Ovary (tissue), 9 donors: ENCODE data around the gene FAM161A. TPM values are rescaled to one million over a fixed set of nuclear protein-coding genes. Genes with fewer than 3 reads are reported as not detected.
"Not testable (repeated sequence)": the region's sequence is repeated elsewhere in the genome, so short reads cannot be mapped to it uniquely, and the experiment has no call there.

Source experiments
- DNase-seq, 5 donors: peaks; one replicate each; pipeline ENCODE4 v3.0.0-alpha.2; 2019 to 2020
- H3K27ac ChIP-seq, 2 donors: fragments of 200-600 bp; one replicate each; pipeline versions ENCODE4 v1.5.1 to v1.8.0; 2019 to 2022
- H3K27me3 ChIP-seq: fragments of 200-600 bp; one replicate; pipeline ENCODE4 v1.8.0; 2022
- H3K36me3 ChIP-seq: fragments of 200-600 bp; sonication (generic); one replicate; pipeline ENCODE4 v1.5.1; 2019
- H3K4me1 ChIP-seq: one replicate; pipeline ENCODE4 v1.8.1; 2013; ENCODE audit warnings: mild to moderate bottlenecking, moderate library complexity; ENCODE audit not compliant: insufficient read depth
- H3K4me3 ChIP-seq: fragments of 200-600 bp; sonication (generic); one replicate; pipeline ENCODE4 v1.5.1; 2017
- H3K9me3 ChIP-seq, 2 donors: fragments of 200-600 bp in 1 of 2; sonication (generic) in 1 of 2; one replicate each; pipeline versions ENCODE4 v1.5.1 to v1.8.1; 2013 to 2019; ENCODE audit warnings: mild to moderate bottlenecking in 1 of 2, moderate library complexity in 1 of 2
- EP300 ChIP-seq: sonication (generic); formaldehyde crosslinking; IDR thresholded peaks from one replicate; pipeline ENCODE4 v1.6.1; 2017; ENCODE audit warnings: antibody characterized with exemption
- POLR2A ChIP-seq: fragments of 450-650 bp; IDR thresholded peaks from one replicate; pipeline ENCODE4 v1.6.1; 2017; ENCODE audit warnings: antibody characterized with exemption, mild to moderate bottlenecking, moderate library complexity
- WGBS, 3 donors: extraction: QIAGEN DNeasy Blood & Tissue Kit in 1 of 3; methylation state at CpG; one replicate each; pipeline versions ENCODE4 v1.1.5 to v1.1.7; 2013 to 2017; 5-methylcytosine and 5-hydroxymethylcytosine counted together
- intact Hi-C, 4 donors: fragments of 100-400 bp; cut with DNase I; formaldehyde crosslinking; loops; one replicate each; pipeline versions ENCODE4 v1.11.0 to v1.15.1; 2022 to 2023
- polyA plus RNA-seq, 2 donors: library from polyadenylated mRNA; stranded (reverse); fragments of 200-250 nt in 1 of 2; fragments of 350-450 nt in 1 of 2; fragmentation: Illumina TruSeq in 1 of 2; extraction: RNeasy Lipid Tissue Mini Kit (QIAGEN cat#74804) in 1 of 2; gene quantifications; one replicate each; pipeline ENCODE4 v1.2.3, GENCODE V29; 2013 to 2014
- total RNA-seq, 7 donors: library from RNA; depleted of rRNA in 2 of 7; stranded (reverse); fragments of >200 nt in 2 of 7; fragmentation: NEBNext Ultra II Directional in 3 of 7; extraction: Animal tissue kit (Norgen Biotek cat#: 25700) in 3 of 7; gene quantifications; one replicate each; pipeline versions ENCODE4 v1.1.0 to v1.2.4, GENCODE V29; 2016 to 2023
- TF ChIP-seq, protein P1 (sequence below), 3 donors: fragments of 450-650 bp in 2 of 3; fragments of 200-600 bp in 1 of 3; IDR thresholded peaks; one replicate each; pipeline versions ENCODE4 v1.5.1 to v1.8.0; 2016 to 2022; ENCODE audit warnings: antibody characterized with exemption in 3 of 3, mild to moderate bottlenecking in 1 of 3
- donor health status: DM: no; HTN: no; CAD: no; lungs with moderate emphysema.
- donor health status: DM: no; HTN: no; CAD: no.
- donor health status: Bipolar disorder and iron deficiency.
- donor health status: DM: yes; HTN: yes; CAD: no.
- donor health status: DM: no; HTN: no; CAD: no.
- donor health status: DM: yes; HTN: yes; CAD: no.

Gene FAM161A
- total and polyA plus RNA-seq, 9 donors, result 4.9 to 9.4 (median 6.7) TPM

GRCh38 chr2:61877571-61878245 is 23.8 kb upstream of the FAM161A start:
- no peak for DNase-seq
- H3K9me3 ChIP-seq, result no peaks in the 10 kb centered on the region
- H3K36me3 ChIP-seq, result no peaks in the 10 kb centered on the region
- intact Hi-C loops, result no loop called here
- no peaks in the 10 kb centered on the region for H3K27me3 ChIP-seq
- no peak overlapping the region for H3K27ac ChIP-seq
- TF ChIP-seq, protein P1, sequence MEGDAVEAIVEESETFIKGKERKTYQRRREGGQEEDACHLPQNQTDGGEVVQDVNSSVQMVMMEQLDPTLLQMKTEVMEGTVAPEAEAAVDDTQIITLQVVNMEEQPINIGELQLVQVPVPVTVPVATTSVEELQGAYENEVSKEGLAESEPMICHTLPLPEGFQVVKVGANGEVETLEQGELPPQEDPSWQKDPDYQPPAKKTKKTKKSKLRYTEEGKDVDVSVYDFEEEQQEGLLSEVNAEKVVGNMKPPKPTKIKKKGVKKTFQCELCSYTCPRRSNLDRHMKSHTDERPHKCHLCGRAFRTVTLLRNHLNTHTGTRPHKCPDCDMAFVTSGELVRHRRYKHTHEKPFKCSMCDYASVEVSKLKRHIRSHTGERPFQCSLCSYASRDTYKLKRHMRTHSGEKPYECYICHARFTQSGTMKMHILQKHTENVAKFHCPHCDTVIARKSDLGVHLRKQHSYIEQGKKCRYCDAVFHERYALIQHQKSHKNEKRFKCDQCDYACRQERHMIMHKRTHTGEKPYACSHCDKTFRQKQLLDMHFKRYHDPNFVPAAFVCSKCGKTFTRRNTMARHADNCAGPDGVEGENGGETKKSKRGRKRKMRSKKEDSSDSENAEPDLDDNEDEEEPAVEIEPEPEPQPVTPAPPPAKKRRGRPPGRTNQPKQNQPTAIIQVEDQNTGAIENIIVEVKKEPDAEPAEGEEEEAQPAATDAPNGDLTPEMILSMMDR (IDR thresholded peaks at IDR 0.05), result no peak
- TF ChIP-seq POLR2A, result no peak
- no peak for TF ChIP-seq EP300
- WGBS, 3 donors, result 91 to 93% (median 92%) methylated on average over 4 of the region's 4 CpGs
- H3K4me3 ChIP-seq, result no peak overlapping the region
- no peaks in the 10 kb centered on the region for H3K4me1 ChIP-seq

- no peak for DNase-seq
- no peaks in the 10 kb centered on the region for H3K36me3 ChIP-seq
- no peaks in the 10 kb centered on the region for H3K4me1 ChIP-seq
- 77 to 89% (median 84%) methylated on average over 1 of the region's 1 CpG for WGBS, 3 donors
- H3K9me3 ChIP-seq, result no peaks in the 10 kb centered on the region
- H3K27me3 ChIP-seq, result no peaks in the 10 kb centered on the region
- intact Hi-C loops, result no loop called here
- no peak overlapping the region for H3K27ac ChIP-seq
- no peak overlapping the region for H3K4me3 ChIP-seq
- no peak for TF ChIP-seq POLR2A
- TF ChIP-seq EP300, result no peak
- TF ChIP-seq, protein P1 (IDR thresholded peaks at IDR 0.05), result no peak
Observed at GRCh38 chr2:61876400-61876799, 22.5 kb upstream of the FAM161A start.

- DNase-seq, H3K4me1 ChIP-seq, intact Hi-C loops, H3K36me3 ChIP-seq, H3K9me3 ChIP-seq, H3K27me3 ChIP-seq, H3K27ac ChIP-seq, H3K4me3 ChIP-seq: not testable (repeated sequence)
- WGBS, 3 donors, result 95 to 97% (median 96%) methylated on average over 14 of the region's 14 CpGs
Observed at GRCh38 chr2:61866482-61867089, 12.7 kb upstream of the FAM161A start.

GRCh38 chr2:61862085-61862484 is 8.2 kb upstream of the FAM161A start:
- Histone ChIP-seq H3K27me3 (no peaks in the 10 kb centered on the region), H3K4me3 (no peak overlapping the region), H3K27ac (no peak overlapping the region), H3K9me3 (no peaks in the 10 kb centered on the region), H3K4me1 (no peaks in the 10 kb centered on the region), H3K36me3 (no peaks in the 10 kb centered on the region)
- TF ChIP-seq, protein P1 (IDR thresholded peaks at IDR 0.05), result no peak
- no peak for TF ChIP-seq EP300
- TF ChIP-seq POLR2A, result no peak
- DNase-seq, result no peak
- 95 to 97% (median 96%) methylated on average over 5 of the region's 5 CpGs for WGBS, 3 donors
- intact Hi-C loops, result no loop called here

GRCh38 chr2:61857224-61857623 is 3.4 kb upstream of the FAM161A start:
- Histone ChIP-seq H3K4me3 (no peak overlapping the region), H3K27ac (no peak overlapping the region), H3K36me3 (no peaks in the 10 kb centered on the region), H3K9me3 (no peaks in the 10 kb centered on the region), H3K4me1 (no peaks in the 10 kb centered on the region), H3K27me3 (no peaks in the 10 kb centered on the region)
- no peak for DNase-seq
- intact Hi-C loops, result no loop called here
- TF ChIP-seq POLR2A (no peak), EP300 (no peak)
- TF ChIP-seq, protein P1 (IDR thresholded peaks at IDR 0.05), result no peak
- 76 to 81% (median 79%) methylated on average over 3 of the region's 3 CpGs for WGBS, 3 donors
